ENCODE results near the gene SSU72.

The SSU72 gene

GRCh38 chr1:1573843-1574720, 581 bp downstream of the SSU72 start:
- ChIA-PET CTCF (no interaction called here), POLR2A (ENCODE audit: low non-redundant PET) (no interaction called here)
- H3K27ac ChIP-seq: peak overlapping the region; percentile 94
- DNase-seq (ENCODE audit: low spot score): peak; percentile 68
- TF ChIP-seq CTCF (conservative IDR thresholded peaks at IDR 0.05; ENCODE audit: low read depth): no peak

DNA sequence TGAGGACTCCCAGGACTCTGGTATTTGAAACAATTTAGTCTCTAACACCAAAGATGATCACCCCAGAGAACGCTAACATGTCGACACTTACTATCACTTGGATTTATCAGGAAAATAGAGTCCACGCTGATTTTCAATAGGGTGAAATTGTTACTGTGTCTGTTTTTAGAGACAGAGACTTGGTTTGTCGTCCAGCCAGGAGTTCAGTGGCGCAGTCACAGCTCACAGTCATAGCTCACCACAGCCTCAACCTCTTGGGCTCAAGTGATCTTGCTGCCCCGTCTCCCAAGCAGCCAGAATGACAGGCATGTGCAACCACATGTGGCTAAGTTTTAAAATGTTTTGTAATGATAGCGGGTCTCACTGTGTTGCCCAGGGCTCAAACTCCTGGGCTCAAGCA, 5.3 kb downstream of the SSU72 start:
- H3K27ac ChIP-seq: no peak overlapping the region
- TF ChIP-seq CTCF (conservative IDR thresholded peaks at IDR 0.05; ENCODE audit: low read depth): no peak
- no peak for DNase-seq (ENCODE audit: low spot score)
- ChIA-PET CTCF (interaction anchor here (0.5 kb wide), 1 partner anchor 12 kb away, joined by 4 read pairs; no protein-coding TSS in a partner anchor), POLR2A (ENCODE audit: low non-redundant PET) (no interaction called here)

GRCh38 chr1:1567891-1568291, 6.8 kb downstream of the SSU72 start:
- CTCF ChIA-PET: interaction anchor here (0.6 kb wide), 1 partner anchor 17 kb away, joined by 3 read pairs; no protein-coding TSS in a partner anchor
- no peak overlapping the region for H3K27ac ChIP-seq
- POLR2A ChIA-PET (ENCODE audit: low non-redundant PET): no interaction called here
- TF ChIP-seq CTCF (conservative IDR thresholded peaks at IDR 0.05; ENCODE audit: low read depth): no peak
- no peak for DNase-seq (ENCODE audit: low spot score)

DNA sequence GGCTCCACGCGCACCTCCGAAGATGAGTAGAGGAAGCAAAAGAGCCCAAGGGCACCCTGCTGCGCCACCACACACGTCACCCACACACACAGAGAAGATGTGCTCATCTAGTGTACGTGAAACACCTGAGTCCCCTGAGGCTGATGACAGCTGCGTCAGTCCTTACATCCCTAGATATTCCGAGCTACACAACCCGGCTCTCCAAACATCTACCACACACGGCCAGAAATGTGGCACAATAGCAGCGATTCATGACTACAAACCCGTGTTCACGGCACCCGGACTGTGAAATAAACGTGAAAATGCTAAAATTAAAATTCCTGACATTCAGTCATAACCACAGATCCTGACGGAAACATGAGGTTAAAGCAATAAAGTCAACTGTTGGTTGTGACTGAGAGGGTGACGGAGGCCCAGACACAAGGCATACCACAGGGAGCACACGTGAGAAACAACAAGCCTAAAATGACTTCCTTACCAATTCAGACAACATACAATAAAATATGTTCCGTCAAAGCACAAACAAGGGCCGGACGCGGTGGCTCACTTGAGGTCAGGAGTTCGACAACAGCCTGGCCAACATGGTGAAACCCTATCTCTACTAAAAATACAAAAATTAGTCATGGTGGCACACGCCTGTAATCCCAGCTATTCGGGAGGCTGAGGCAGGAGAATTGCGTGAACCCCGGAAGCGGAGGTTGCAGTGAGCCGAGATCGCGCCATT, 7.3 kb downstream of the SSU72 start:
- no peak for DNase-seq (ENCODE audit: low spot score)
- H3K27ac ChIP-seq: no peak overlapping the region
- POLR2A ChIA-PET (ENCODE audit: low non-redundant PET): no interaction called here
- no peak for TF ChIP-seq CTCF (conservative IDR thresholded peaks at IDR 0.05; ENCODE audit: low read depth)
- CTCF ChIA-PET: interaction anchor here (0.6 kb wide), 1 partner anchor 18 kb away, joined by 3 read pairs; no protein-coding TSS in a partner anchor

GRCh38 chr1:1565340-1565739, 9.3 kb downstream of the SSU72 start:
- TF ChIP-seq CTCF (conservative IDR thresholded peaks at IDR 0.05; ENCODE audit: low read depth): no peak
- POLR2A ChIA-PET (ENCODE audit: low non-redundant PET): no interaction called here
- no peak for DNase-seq (ENCODE audit: low spot score)
- peak overlapping the region; percentile 13; the same call in 1 of the 2 replicates for H3K27ac ChIP-seq
- CTCF ChIA-PET: no interaction called here

- ChIA-PET POLR2A (ENCODE audit: low non-redundant PET) (no interaction called here), CTCF (interaction anchor here (0.6 kb wide), 1 partner anchor 105 kb away, joined by 4 read pairs; no protein-coding TSS in a partner anchor)
- H3K27ac ChIP-seq: no peak overlapping the region
- no peak for DNase-seq (ENCODE audit: low spot score)
- no peak for TF ChIP-seq CTCF (conservative IDR thresholded peaks at IDR 0.05; ENCODE audit: low read depth)
Observed at GRCh38 chr1:1564268-1564667, 10.4 kb downstream of the SSU72 start.
